Gastrocnemius medialis (tissue), 4 donors: Measurements from ENCODE around the gene ATF6B. TPM values are rescaled to one million over a fixed set of nuclear protein-coding genes. Genes with fewer than 3 reads are reported as not detected.

Experiments used
- ATAC-seq, 2 donors: fragments of 150-250 bp; one replicate each; pipeline ENCODE4 v1.9.1; 2016
- DNase-seq, 2 donors: peaks; one replicate each; pipeline ENCODE4 v3.0.0-alpha.2; 2019
- H3K27ac ChIP-seq, 4 donors: fragments of 200-600 bp; sonication (generic); 1 replicate in 1 of 4; 2 replicates in 3 of 4; pipeline ENCODE4 v1.5.1; 2016 to 2018; ENCODE audit warnings: mild to moderate bottlenecking in 2 of 4, moderate library complexity in 1 of 4
- H3K27me3 ChIP-seq, 3 donors: fragments of 200-600 bp; sonication (generic) in 2 of 3; 1 replicate in 1 of 3; 2 replicates in 2 of 3; pipeline versions ENCODE4 v1.5.1 to v1.6.0; 2016 to 2019; ENCODE audit warnings: mild to moderate bottlenecking in 1 of 3, moderate library complexity in 1 of 3
- H3K36me3 ChIP-seq, 2 donors: fragments of 200-600 bp; sonication (generic) in 1 of 2; one replicate each; pipeline ENCODE4 v1.5.1; 2017 to 2018
- H3K4me1 ChIP-seq, 2 donors: fragments of 200-600 bp; sonication (generic) in 1 of 2; one replicate each; pipeline ENCODE4 v1.5.1; 2016 to 2017; ENCODE audit warnings: mild to moderate bottlenecking in 2 of 2
- H3K4me3 ChIP-seq, 4 donors: fragments of 200-600 bp; sonication (generic) in 3 of 4; 1 replicate in 1 of 4; 2 replicates in 3 of 4; pipeline ENCODE4 v1.5.1; 2016 to 2019; ENCODE audit warnings: mild to moderate bottlenecking in 2 of 4
- H3K9me3 ChIP-seq, 3 donors: fragments of 200-600 bp; sonication (generic) in 2 of 3; 1 replicate in 1 of 3; 2 replicates in 2 of 3; pipeline ENCODE4 v1.5.1; 2016 to 2019
- POLR2A ChIP-seq, 2 donors: fragments of 450-650 bp; IDR thresholded peaks; one replicate each; pipeline ENCODE4 v1.6.1; 2017; ENCODE audit warnings: antibody characterized with exemption in 2 of 2, mild to moderate bottlenecking in 2 of 2, moderate library complexity in 2 of 2
- in situ Hi-C, 4 donors: fragments of 200-750 bp; cut with MboI; loops; one replicate each; pipeline versions ENCODE4 v1.15.0 to v1.8.0; 2017; ENCODE audit warnings: low sequenced_read_pairs in 4 of 4
- intact Hi-C: fragments of 100-400 bp; cut with DNase I; formaldehyde crosslinking; loops from one replicate; pipeline ENCODE4 v1.15.1; 2023; ENCODE audit warnings: low total_unique reads
- total RNA-seq, 4 donors: library from RNA; depleted of rRNA; stranded (reverse); fragments of >200 nt; gene quantifications; one replicate each; pipeline versions ENCODE4 v1.1.0 to v1.2.3, GENCODE V29; 2016
- TF ChIP-seq, protein P1 (sequence below), 5 experiments: fragments of 450-650 bp in 3 of 5; fragments of 200-600 bp in 2 of 5; sonication (generic) in 2 of 5; IDR thresholded peaks in 4 of 5; conservative IDR thresholded peaks in 1 of 5; 1 replicate in 4 of 5; 2 replicates in 1 of 5; pipeline ENCODE4 v1.5.1; 2016 to 2019; ENCODE audit warnings: antibody characterized with exemption in 5 of 5, mild to moderate bottlenecking in 3 of 5, moderate library complexity in 3 of 5

The ATF6B gene
- total RNA-seq, 4 donors from 2014 or later: 6.8 to 18.4 (median 9.5) TPM

GRCh38 chr6:32112431-32112980, 15.5 kb downstream of the ATF6B start:
- no peak for ATAC-seq
- peak in 1 of 2 donors; percentile 64 for DNase-seq
- in situ Hi-C loops: no loop called here

DNA sequence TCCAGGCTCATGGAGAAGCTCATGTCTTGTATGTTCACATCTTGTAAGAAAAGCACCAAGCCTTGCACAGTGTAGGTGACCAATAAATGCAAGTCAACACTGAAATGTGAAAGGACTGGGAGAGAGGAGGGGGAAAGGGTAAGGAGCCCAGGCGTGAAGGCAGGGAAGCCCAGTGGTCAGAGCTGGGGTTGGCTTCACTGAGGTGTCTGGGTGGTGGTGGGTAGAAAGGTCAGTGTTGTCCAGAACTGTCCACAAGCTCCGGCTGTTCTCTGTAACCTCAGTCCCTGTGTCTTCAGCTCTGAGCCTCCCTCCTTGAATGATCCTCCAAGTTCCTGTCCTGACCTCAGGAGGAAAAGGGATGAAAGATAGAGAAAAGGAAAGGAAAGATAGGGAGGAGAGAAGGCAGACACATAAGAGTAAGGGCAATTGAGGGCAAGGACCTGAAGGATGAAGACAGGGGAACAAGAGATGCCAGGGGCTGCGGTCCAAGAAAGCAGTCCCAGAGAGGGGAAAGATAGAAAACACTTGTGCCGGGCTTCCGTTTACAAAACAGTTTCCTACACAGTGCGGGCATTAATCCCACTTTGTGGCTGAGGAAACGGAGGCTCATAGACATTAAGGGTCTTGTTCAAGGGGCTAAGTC, 16.5 kb downstream of the ATF6B start:
- peaks cover 0 to 20% of the 10 kb centered on the region in 2 donors for H3K36me3 ChIP-seq
- no peaks in the 10 kb centered on the region for H3K9me3 ChIP-seq
- peaks cover 4 to 20% (median 7%) of the 10 kb centered on the region in 3 donors for H3K27me3 ChIP-seq
- peak in 1 of 2 donors; percentile 73 for DNase-seq
- ATAC-seq: no peak
- in situ Hi-C loops (no loop called here), intact Hi-C loops (loop anchor here (2.0 to 10.0 kb wide), 2 partner anchors 25 to 67 kb away; no protein-coding TSS in a partner anchor)
- TF ChIP-seq POLR2A (IDR thresholded peaks at IDR 0.05): no peak
- TF ChIP-seq, protein P1, sequence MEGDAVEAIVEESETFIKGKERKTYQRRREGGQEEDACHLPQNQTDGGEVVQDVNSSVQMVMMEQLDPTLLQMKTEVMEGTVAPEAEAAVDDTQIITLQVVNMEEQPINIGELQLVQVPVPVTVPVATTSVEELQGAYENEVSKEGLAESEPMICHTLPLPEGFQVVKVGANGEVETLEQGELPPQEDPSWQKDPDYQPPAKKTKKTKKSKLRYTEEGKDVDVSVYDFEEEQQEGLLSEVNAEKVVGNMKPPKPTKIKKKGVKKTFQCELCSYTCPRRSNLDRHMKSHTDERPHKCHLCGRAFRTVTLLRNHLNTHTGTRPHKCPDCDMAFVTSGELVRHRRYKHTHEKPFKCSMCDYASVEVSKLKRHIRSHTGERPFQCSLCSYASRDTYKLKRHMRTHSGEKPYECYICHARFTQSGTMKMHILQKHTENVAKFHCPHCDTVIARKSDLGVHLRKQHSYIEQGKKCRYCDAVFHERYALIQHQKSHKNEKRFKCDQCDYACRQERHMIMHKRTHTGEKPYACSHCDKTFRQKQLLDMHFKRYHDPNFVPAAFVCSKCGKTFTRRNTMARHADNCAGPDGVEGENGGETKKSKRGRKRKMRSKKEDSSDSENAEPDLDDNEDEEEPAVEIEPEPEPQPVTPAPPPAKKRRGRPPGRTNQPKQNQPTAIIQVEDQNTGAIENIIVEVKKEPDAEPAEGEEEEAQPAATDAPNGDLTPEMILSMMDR (IDR thresholded peaks at IDR 0.05 in 4 of 5, conservative IDR thresholded peaks at IDR 0.05 in 1 of 5): no peak
- peaks cover 21 to 34% of the 10 kb centered on the region in 2 donors for H3K4me1 ChIP-seq
- H3K4me3 ChIP-seq: no peak overlapping the region
- H3K27ac ChIP-seq: peak overlapping the region; percentile 64 to 77 (median 71)

More at GRCh38 chr6:32112431-32112980, 15.5 kb downstream of the ATF6B start:
- intact Hi-C loops: loop anchor here (2.0 to 10.0 kb wide), 2 partner anchors 26 to 68 kb away; no protein-coding TSS in a partner anchor
- H3K36me3 ChIP-seq: peaks cover 0 to 28% of the 10 kb centered on the region in 2 donors
- peaks cover 21 to 32% of the 10 kb centered on the region in 2 donors for H3K4me1 ChIP-seq
- H3K4me3 ChIP-seq: no peak overlapping the region
- peaks cover 4 to 20% (median 7%) of the 10 kb centered on the region in 3 donors for H3K27me3 ChIP-seq
- TF ChIP-seq POLR2A (IDR thresholded peaks at IDR 0.05): no peak
- TF ChIP-seq, protein P1 (IDR thresholded peaks at IDR 0.05 in 4 of 5, conservative IDR thresholded peaks at IDR 0.05 in 1 of 5): no peak
- H3K27ac ChIP-seq: peak overlapping the region; percentile 24 to 77 (median 71)
- H3K9me3 ChIP-seq: no peaks in the 10 kb centered on the region

DNA sequence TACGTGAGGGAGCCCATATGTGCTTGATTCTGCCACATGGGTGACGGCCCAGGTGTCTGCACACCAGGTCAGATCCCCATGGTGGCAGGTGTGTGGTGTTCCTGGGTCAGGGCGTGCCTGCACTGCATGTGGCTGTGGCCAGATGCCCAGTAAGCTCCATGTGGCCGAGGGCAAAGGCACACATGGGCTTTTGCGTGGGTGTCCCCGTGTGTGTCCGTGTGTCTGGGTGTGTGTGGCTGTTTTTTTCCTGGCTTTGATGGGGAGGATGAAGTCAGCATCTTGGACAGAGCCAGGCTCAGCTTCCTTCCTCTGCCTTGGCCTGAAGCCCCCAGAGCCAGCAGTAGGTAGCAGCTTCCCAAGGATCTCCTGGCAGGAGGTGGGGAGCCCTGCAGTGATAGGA, 17.4 kb downstream of the ATF6B start:
- peak overlapping the region; percentile 64 to 77 (median 71) for H3K27ac ChIP-seq
- H3K36me3 ChIP-seq: peaks cover 0 to 11% of the 10 kb centered on the region in 2 donors
- intact Hi-C loops (loop anchor here (10.0 kb wide), 1 partner anchor 66 kb away; no protein-coding TSS in a partner anchor), in situ Hi-C loops (no loop called here)
- DNase-seq: no peak
- no peaks in the 10 kb centered on the region for H3K9me3 ChIP-seq
- no peak overlapping the region for H3K4me3 ChIP-seq
- peaks cover 4 to 20% (median 7%) of the 10 kb centered on the region in 3 donors for H3K27me3 ChIP-seq
- TF ChIP-seq POLR2A (IDR thresholded peaks at IDR 0.05): no peak
- TF ChIP-seq, protein P1 (IDR thresholded peaks at IDR 0.05 in 4 of 5, conservative IDR thresholded peaks at IDR 0.05 in 1 of 5): no peak
- peaks cover 23 to 34% of the 10 kb centered on the region in 2 donors for H3K4me1 ChIP-seq
- ATAC-seq: no peak

- Histone ChIP-seq H3K27ac (peak overlapping the region; percentile 64 to 77 (median 71)), H3K4me3 (no peak overlapping the region), H3K9me3 (no peaks in the 10 kb centered on the region), H3K4me1 (peaks cover 25 to 34% of the 10 kb centered on the region in 2 donors), H3K36me3 (peaks cover 0 to 2% of the 10 kb centered on the region in 2 donors), H3K27me3 (peaks cover 4 to 20% (median 7%) of the 10 kb centered on the region in 3 donors)
- no peak for TF ChIP-seq POLR2A (IDR thresholded peaks at IDR 0.05)
- TF ChIP-seq, protein P1 (IDR thresholded peaks at IDR 0.05 in 4 of 5, conservative IDR thresholded peaks at IDR 0.05 in 1 of 5): no peak
- no peak for DNase-seq
- ATAC-seq: no peak
- in situ Hi-C loops: no loop called here
- intact Hi-C loops: loop anchor here (10.0 kb wide), 1 partner anchor 65 kb away; no protein-coding TSS in a partner anchor
Measured at GRCh38 chr6:32109765-32110160, 18.3 kb downstream of the ATF6B start.
